ENCODE measurements around the gene PPP3CA. TPM values are rescaled to one million over a fixed set of nuclear protein-coding genes. Genes with fewer than 3 reads are reported as not detected.

Gene PPP3CA
- total and polyA plus RNA-seq, 2 of the 13 experiments (the other 11 are each of a cell fraction or from before 2014, with no cell fraction given): 4.8 to 13.2 TPM

- no peak for TF ChIP-seq MLXIP (CRISPR knock-in tag; IDR thresholded peaks at IDR 0.05; ENCODE audit: borderline replicate concordance)
- TF ChIP-seq POGK (CRISPR knock-in tag; conservative IDR thresholded peaks at IDR 0.05): no peak
- no peak for TF ChIP-seq IRX3 (CRISPR knock-in tag; IDR thresholded peaks at IDR 0.05; ENCODE audit: borderline replicate concordance, low read depth)
- TF ChIP-seq SOX5 (CRISPR knock-in tag; IDR thresholded peaks at IDR 0.05; ENCODE audit: borderline replicate concordance): peak; percentile 30; the same call in 1 of the 2 replicates
- peak; percentile 63 for TF ChIP-seq SALL1 (CRISPR knock-in tag; IDR thresholded peaks at IDR 0.05)
- no peak for TF ChIP-seq FLYWCH1 (CRISPR knock-in tag; IDR thresholded peaks at IDR 0.05)
- peak; percentile 78; the same call in 1 of the 2 replicates for TF ChIP-seq CEBPB (IDR thresholded peaks at IDR 0.05; ENCODE audit: borderline replicate concordance, low read depth, low read length)
- no peak for TF ChIP-seq ZNF280B (CRISPR knock-in tag; IDR thresholded peaks at IDR 0.05; ENCODE audit: borderline replicate concordance)
- no peak for TF ChIP-seq ZNF710 (CRISPR knock-in tag; IDR thresholded peaks at IDR 0.05; ENCODE audit: borderline replicate concordance)
- TF ChIP-seq ZHX2 (IDR thresholded peaks at IDR 0.05; ENCODE audit: low read depth): no peak
- no peak for TF ChIP-seq ZHX2 (CRISPR knock-in tag; IDR thresholded peaks at IDR 0.05; ENCODE audit: borderline replicate concordance)
- TF ChIP-seq NR2C2 (CRISPR knock-in tag; IDR thresholded peaks at IDR 0.05; ENCODE audit: borderline replicate concordance): peak; percentile 40; the same call in 1 of the 2 replicates
Measured at GRCh38 chr4:101169044-101170014, 178.0 kb downstream of the PPP3CA start (continued).
